K562 (cell line): ENCODE results near the gene GCDH. TPM values are rescaled to one million over a fixed set of nuclear protein-coding genes. Genes with fewer than 3 reads are reported as not detected.

Experiments
- BCLAF1 ChIP-seq, 2 experiments: fragments of 450-650 bp in 1 of 2; IDR thresholded peaks; 2 replicates each; pipeline ENCODE4 v1.6.1; 2011 to 2017; ENCODE audit warnings: low read depth in 2 of 2, antibody characterized with exemption in 1 of 2, borderline replicate concordance in 1 of 2, low read length in 1 of 2, mild to moderate bottlenecking in 1 of 2, mixed read lengths in 1 of 2; ENCODE audit not compliant: control insufficient read depth in 1 of 2
- GABPB2 ChIP-seq: fragments of 250-450 bp; sonication (Bioruptor Pico); conservative IDR thresholded peaks from 2 replicates; pipeline ENCODE4 v1.5.1; 2021; ENCODE audit warnings: mild to moderate bottlenecking
- HDAC2 ChIP-seq: fragments of 450-650 bp; IDR thresholded peaks from 2 replicates; pipeline ENCODE4 v1.6.1; 2016; ENCODE audit warnings: mild to moderate bottlenecking
- HDAC8 ChIP-seq: fragments of 450-650 bp; IDR thresholded peaks from 2 replicates; pipeline ENCODE4 v1.6.1; 2016; ENCODE audit warnings: mild to moderate bottlenecking, missing genetic modification characterization, moderate library complexity, missing compliant biosample characterization
- MBD2 ChIP-seq: sonication (generic); IDR thresholded peaks from 2 replicates; pipeline ENCODE4 v1.6.1; 2016; ENCODE audit warnings: low read depth, borderline replicate concordance
- PCBP2 ChIP-seq: fragments of 200-400 bp; formaldehyde crosslinking; IDR thresholded peaks from 2 replicates; pipeline ENCODE4 v1.6.1; 2018; ENCODE audit warnings: low read length, low read depth, mild to moderate bottlenecking, moderate library complexity; ENCODE audit not compliant: poor library complexity, severe bottlenecking
- PTBP1 ChIP-seq: fragments of 200-400 bp; formaldehyde crosslinking; IDR thresholded peaks from 2 replicates; pipeline ENCODE4 v1.6.1; 2017; ENCODE audit warnings: low read depth, low read length
- RBM34 ChIP-seq: fragments of 200-400 bp; formaldehyde crosslinking; IDR thresholded peaks from 2 replicates; pipeline ENCODE4 v1.6.1; 2018; ENCODE audit warnings: low read length, borderline replicate concordance; ENCODE audit not compliant: insufficient read depth
- RBM39 ChIP-seq: fragments of 200-400 bp; formaldehyde crosslinking; optimal IDR thresholded peaks from 2 replicates; pipeline ENCODE3; 2018; ENCODE audit warnings: low read depth, low read length
- SMARCA4 ChIP-seq: fragments of 450-650 bp; IDR thresholded peaks from 2 replicates; pipeline ENCODE4 v1.6.1; 2016
- SMARCE1 ChIP-seq: fragments of 450-650 bp; IDR thresholded peaks from 2 replicates; pipeline ENCODE4 v1.7.1; 2016; ENCODE audit warnings: mild to moderate bottlenecking
- STAT5A ChIP-seq: IDR thresholded peaks from 2 replicates; pipeline ENCODE4 v1.6.1; 2012; ENCODE audit warnings: low read length, inconsistent platforms, borderline replicate concordance
- STAT6 ChIP-seq: sonication (generic); formaldehyde crosslinking; IDR thresholded peaks from 2 replicates; pipeline ENCODE4 v1.8.1; 2023; ENCODE audit warnings: mild to moderate bottlenecking, missing genetic modification reagents
- THRAP3 ChIP-seq: fragments of 450-650 bp; IDR thresholded peaks from 2 replicates; pipeline ENCODE4 v1.6.1; 2016; ENCODE audit warnings: mild to moderate bottlenecking, inconsistent platforms, borderline replicate concordance
- ZBTB49 ChIP-seq: sonication (generic); formaldehyde crosslinking; IDR thresholded peaks from 2 replicates; pipeline ENCODE4 v1.8.0; 2022; ENCODE audit warnings: missing genetic modification reagents, mild to moderate bottlenecking, borderline replicate concordance
- ZNF280B ChIP-seq: fragments of 250-450 bp; sonication (Bioruptor Pico); IDR thresholded peaks from 2 replicates; pipeline ENCODE4 v1.5.1; 2021; ENCODE audit warnings: mild to moderate bottlenecking
- ZNF311 ChIP-seq: fragments of 250-450 bp; sonication (Bioruptor Pico); IDR thresholded peaks from 2 replicates; pipeline ENCODE4 v1.4.0; 2020; ENCODE audit warnings: mild to moderate bottlenecking, moderate library complexity
- ZNF764 ChIP-seq: fragments of 250-450 bp; sonication (Bioruptor Pico); IDR thresholded peaks from 2 replicates; pipeline ENCODE4 v1.4.0; 2020; ENCODE audit warnings: low read depth, mild to moderate bottlenecking, moderate library complexity
- polyA plus RNA-seq, 8 experiments: library from polyadenylated mRNA; depleted of rRNA in 4 of 8; stranded (reverse) in 5 of 8; unstranded in 3 of 8; fragments of >200 nt; fragmentation: Nextera tagmentation in 2 of 8; fragmentation: Illumina TruSeq in 1 of 8; extraction: Ambion mirVana in 2 of 8; extraction: Trizol in 1 of 8; gene quantifications; 2 replicates each; pipeline versions ENCODE4 v1.2.1 to v1.2.3, GENCODE V29; 2011 to 2014; ENCODE audit warnings: inconsistent platforms in 1 of 8, missing spikeins in 1 of 8
- total RNA-seq, 7 experiments: library from RNA; depleted of rRNA in 6 of 7; stranded (reverse); fragments of >200 nt in 6 of 7; fragmentation: Illumina TruSeq in 2 of 7; extraction: Trizol in 2 of 7; gene quantifications; 2 replicates each; pipeline versions ENCODE4 v1.2.1 to v1.2.3, GENCODE V29; 2011 to 2021; ENCODE audit warnings: low replicate concordance in 1 of 7

The GCDH gene
- total and polyA plus RNA-seq, 9 of the 15 experiments (the other 6 are each of a cell fraction or from before 2014, with no cell fraction given) = 2.9 to 50.8 (median 19.1) TPM

- no peak for TF ChIP-seq HDAC8
- no peak for TF ChIP-seq STAT6 (CRISPR knock-in tag)
- TF ChIP-seq ZNF311 (CRISPR knock-in tag) = no peak
- TF ChIP-seq BCLAF1 (IDR thresholded peaks at IDR 0.05; ENCODE audit: borderline replicate concordance in 1 of 2, control insufficient read depth in 1 of 2, low read depth in 2 of 2, low read length in 1 of 2) = 0 out of 4 replicates have a peak, but pooled peaks of 1 of the 2 experiments have one; percentile 55
- TF ChIP-seq STAT5A = no peak
- TF ChIP-seq SMARCA4 = no peak; the same call in 1 of the 2 replicates
- no peak for TF ChIP-seq RBM34
- TF ChIP-seq PTBP1 = no peak
- TF ChIP-seq PCBP2 = no peak
- peak; percentile 38; the same call in 1 of the 2 replicates for TF ChIP-seq SMARCE1
- no peak for TF ChIP-seq GABPB2 (CRISPR knock-in tag)
- TF ChIP-seq HDAC2 = peak; percentile 74
- peak; percentile 46; the same call in 1 of the 2 replicates for TF ChIP-seq MBD2
- no peak for TF ChIP-seq ZNF764
- TF ChIP-seq THRAP3 = no peak
- TF ChIP-seq ZNF280B (CRISPR knock-in tag) = no peak
- TF ChIP-seq ZBTB49 = no peak
- TF ChIP-seq RBM39 = no peak
Observed at GRCh38 chr19:12884926-12885748, 5.8 kb upstream of the GCDH start (continued).
